ENCODE measurements around the gene GRIK4.

DNA sequence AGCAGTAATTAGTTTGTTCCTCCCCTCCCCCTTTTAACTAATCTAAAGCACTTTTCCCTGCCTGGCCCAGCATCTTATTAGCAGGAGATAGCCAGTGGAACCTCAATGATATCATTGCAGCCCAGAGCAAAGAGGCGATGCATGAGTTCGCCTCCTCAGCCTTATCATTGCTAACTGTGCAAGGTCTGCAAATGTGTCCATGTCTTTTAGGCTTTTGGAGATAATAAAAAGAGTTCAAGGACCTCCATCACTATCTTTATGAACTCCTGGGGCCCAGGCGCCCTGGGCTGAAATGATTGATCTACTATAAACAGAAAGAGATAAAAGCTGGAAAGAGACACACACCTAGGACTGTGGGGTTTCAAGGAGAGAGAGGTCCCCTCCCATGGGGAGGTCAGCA lies 388.2 kb downstream of the GRIK4 start:
- TF ChIP-seq CTCF (IDR thresholded peaks at IDR 0.05; ENCODE audit: poor library complexity, severe bottlenecking), result no peak
- TF ChIP-seq, protein P1, sequence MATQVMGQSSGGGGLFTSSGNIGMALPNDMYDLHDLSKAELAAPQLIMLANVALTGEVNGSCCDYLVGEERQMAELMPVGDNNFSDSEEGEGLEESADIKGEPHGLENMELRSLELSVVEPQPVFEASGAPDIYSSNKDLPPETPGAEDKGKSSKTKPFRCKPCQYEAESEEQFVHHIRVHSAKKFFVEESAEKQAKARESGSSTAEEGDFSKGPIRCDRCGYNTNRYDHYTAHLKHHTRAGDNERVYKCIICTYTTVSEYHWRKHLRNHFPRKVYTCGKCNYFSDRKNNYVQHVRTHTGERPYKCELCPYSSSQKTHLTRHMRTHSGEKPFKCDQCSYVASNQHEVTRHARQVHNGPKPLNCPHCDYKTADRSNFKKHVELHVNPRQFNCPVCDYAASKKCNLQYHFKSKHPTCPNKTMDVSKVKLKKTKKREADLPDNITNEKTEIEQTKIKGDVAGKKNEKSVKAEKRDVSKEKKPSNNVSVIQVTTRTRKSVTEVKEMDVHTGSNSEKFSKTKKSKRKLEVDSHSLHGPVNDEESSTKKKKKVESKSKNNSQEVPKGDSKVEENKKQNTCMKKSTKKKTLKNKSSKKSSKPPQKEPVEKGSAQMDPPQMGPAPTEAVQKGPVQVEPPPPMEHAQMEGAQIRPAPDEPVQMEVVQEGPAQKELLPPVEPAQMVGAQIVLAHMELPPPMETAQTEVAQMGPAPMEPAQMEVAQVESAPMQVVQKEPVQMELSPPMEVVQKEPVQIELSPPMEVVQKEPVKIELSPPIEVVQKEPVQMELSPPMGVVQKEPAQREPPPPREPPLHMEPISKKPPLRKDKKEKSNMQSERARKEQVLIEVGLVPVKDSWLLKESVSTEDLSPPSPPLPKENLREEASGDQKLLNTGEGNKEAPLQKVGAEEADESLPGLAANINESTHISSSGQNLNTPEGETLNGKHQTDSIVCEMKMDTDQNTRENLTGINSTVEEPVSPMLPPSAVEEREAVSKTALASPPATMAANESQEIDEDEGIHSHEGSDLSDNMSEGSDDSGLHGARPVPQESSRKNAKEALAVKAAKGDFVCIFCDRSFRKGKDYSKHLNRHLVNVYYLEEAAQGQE (IDR thresholded peaks at IDR 0.05; ENCODE audit: borderline replicate concordance), result no peak
- no peak for TF ChIP-seq POLR2AphosphoS5 (IDR thresholded peaks at IDR 0.05)
- no peak for TF ChIP-seq MXI1 (conservative IDR thresholded peaks at IDR 0.05; ENCODE audit: poor library complexity, severe bottlenecking)

Data from neural cell (in vitro differentiated cells).